DND-41 (cell line): Measurements from ENCODE around the gene ARFRP1.

Experiments
- ATAC-seq: fragments of 200-7000 bp; cut with Tn5 transposase; 3 replicates; pipeline ENCODE4 v1.9.1; 2021; ENCODE audit warnings: low read depth; ENCODE audit not compliant: insufficient read depth
- DNase-seq: peaks from one replicate; pipeline ENCODE4 v3.0.0-alpha.2; 2020
- H2AFZ ChIP-seq: 2 replicates; pipeline ENCODE4 v1.6.0; 2012; ENCODE audit warnings: low read depth, low read length
- H3K27ac ChIP-seq: 2 replicates; pipeline ENCODE4 v1.5.1; 2012; ENCODE audit warnings: low read length, inconsistent platforms
- H3K27me3 ChIP-seq: fragments of 200-600 bp; sonication (generic); 2 replicates; pipeline ENCODE4 v1.6.0; 2012; ENCODE audit warnings: low read length, mild to moderate bottlenecking, inconsistent platforms; ENCODE audit not compliant: insufficient read depth, poor library complexity
- H3K36me3 ChIP-seq: 2 replicates; pipeline ENCODE4 v1.5.1; 2012; ENCODE audit warnings: low read length, inconsistent platforms; ENCODE audit not compliant: insufficient read depth
- H3K4me1 ChIP-seq: 2 replicates; pipeline ENCODE4 v1.5.1; 2012; ENCODE audit warnings: mild to moderate bottlenecking, low read length; ENCODE audit not compliant: insufficient read depth
- H3K4me2 ChIP-seq: 2 replicates; pipeline ENCODE4 v1.6.0; 2012; ENCODE audit warnings: mild to moderate bottlenecking, moderate library complexity, low read length, inconsistent platforms; ENCODE audit not compliant: insufficient read depth
- H3K4me3 ChIP-seq, 2 experiments: fragments of 200-600 bp in 1 of 2; shearing (Covaris generic) in 1 of 2; 2 replicates each; pipeline ENCODE4 v1.5.1; 2012 to 2016; ENCODE audit warnings: inconsistent platforms in 2 of 2, low read length in 2 of 2, mild to moderate bottlenecking in 2 of 2, low read depth in 1 of 2, moderate library complexity in 1 of 2
- H3K79me2 ChIP-seq: 2 replicates; pipeline ENCODE4 v1.6.0; 2012; ENCODE audit warnings: low read length, inconsistent platforms; ENCODE audit not compliant: insufficient read depth
- H3K9ac ChIP-seq: 2 replicates; pipeline ENCODE4 v1.6.0; 2012; ENCODE audit warnings: low read depth, mild to moderate bottlenecking, inconsistent platforms, low read length, moderate library complexity
- H3K9me3 ChIP-seq: 2 replicates; pipeline ENCODE4 v1.5.1; 2012; ENCODE audit warnings: low read length, moderate library complexity, mild to moderate bottlenecking, inconsistent platforms; ENCODE audit not compliant: insufficient read depth, severe bottlenecking
- H4K20me1 ChIP-seq: 2 replicates; pipeline ENCODE4 v1.6.0; 2012; ENCODE audit warnings: low read length; ENCODE audit not compliant: insufficient read depth
- EZH2 ChIP-seq: IDR thresholded peaks from 3 replicates; pipeline ENCODE4 v1.6.1; 2012; ENCODE audit warnings: borderline replicate concordance, low read depth, mild to moderate bottlenecking, moderate library complexity, low read length, inconsistent platforms; ENCODE audit not compliant: severe bottlenecking
- TF ChIP-seq, protein P1 (sequence below): IDR thresholded peaks from 2 replicates; pipeline ENCODE4 v1.5.1; 2012; ENCODE audit warnings: borderline replicate concordance, low read length, moderate library complexity, mild to moderate bottlenecking; ENCODE audit not compliant: poor library complexity, severe bottlenecking; ENCODE audit errors: extremely low read depth

The ARFRP1 gene

DNA sequence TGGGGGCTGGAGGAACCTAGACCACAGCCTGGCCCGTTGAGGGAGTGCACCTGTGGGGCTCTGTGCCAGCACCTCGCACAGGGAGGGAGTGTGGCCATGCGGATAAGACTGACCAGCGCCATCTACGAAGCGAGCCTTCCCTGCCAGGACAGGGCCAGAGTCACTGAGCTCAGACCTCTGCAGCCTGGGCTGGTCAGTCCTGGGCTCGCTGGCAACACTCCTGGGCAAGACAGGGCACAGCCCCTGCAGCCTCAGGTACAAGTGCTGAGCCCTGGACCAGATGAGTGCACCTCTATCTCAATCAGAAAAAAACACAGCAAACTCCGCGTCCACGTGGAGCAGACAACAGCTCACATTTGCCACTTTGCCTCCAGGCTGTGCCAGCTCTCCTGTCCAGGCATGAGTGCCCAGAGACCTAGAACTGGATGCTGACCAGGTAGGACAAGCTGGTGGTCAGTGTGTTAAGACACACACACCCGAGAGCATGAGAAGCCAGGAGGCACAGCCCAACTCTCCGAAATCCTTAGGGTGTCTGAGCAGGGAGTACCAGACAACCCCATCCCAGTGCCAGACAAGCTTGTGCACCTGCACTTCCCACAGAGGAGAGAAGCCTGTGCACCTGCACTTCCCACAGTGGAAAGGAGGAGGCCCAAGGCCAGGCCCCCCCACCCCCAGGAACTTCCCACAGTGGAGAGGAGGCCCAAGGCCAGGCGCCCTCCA, 4.9 kb downstream of the ARFRP1 start:
- Histone ChIP-seq H3K27me3 (no peaks in the 10 kb centered on the region), H3K9me3 (no peaks in the 10 kb centered on the region), H3K36me3 (peaks cover 64% of the 10 kb centered on the region), H3K4me3 (no peak overlapping the region), H3K4me2 (no peak overlapping the region), H3K4me1 (peaks cover 20% of the 10 kb centered on the region), H3K27ac (no peak overlapping the region), H3K79me2 (peaks cover 34% of the 10 kb centered on the region), H2AFZ (no peak overlapping the region), H3K9ac (no peak overlapping the region), H4K20me1 (peaks cover 75% of the 10 kb centered on the region)
- TF ChIP-seq, protein P1, sequence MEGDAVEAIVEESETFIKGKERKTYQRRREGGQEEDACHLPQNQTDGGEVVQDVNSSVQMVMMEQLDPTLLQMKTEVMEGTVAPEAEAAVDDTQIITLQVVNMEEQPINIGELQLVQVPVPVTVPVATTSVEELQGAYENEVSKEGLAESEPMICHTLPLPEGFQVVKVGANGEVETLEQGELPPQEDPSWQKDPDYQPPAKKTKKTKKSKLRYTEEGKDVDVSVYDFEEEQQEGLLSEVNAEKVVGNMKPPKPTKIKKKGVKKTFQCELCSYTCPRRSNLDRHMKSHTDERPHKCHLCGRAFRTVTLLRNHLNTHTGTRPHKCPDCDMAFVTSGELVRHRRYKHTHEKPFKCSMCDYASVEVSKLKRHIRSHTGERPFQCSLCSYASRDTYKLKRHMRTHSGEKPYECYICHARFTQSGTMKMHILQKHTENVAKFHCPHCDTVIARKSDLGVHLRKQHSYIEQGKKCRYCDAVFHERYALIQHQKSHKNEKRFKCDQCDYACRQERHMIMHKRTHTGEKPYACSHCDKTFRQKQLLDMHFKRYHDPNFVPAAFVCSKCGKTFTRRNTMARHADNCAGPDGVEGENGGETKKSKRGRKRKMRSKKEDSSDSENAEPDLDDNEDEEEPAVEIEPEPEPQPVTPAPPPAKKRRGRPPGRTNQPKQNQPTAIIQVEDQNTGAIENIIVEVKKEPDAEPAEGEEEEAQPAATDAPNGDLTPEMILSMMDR: no peak
- no peak for TF ChIP-seq EZH2
- DNase-seq: no peak
- ATAC-seq: no peak

DNA sequence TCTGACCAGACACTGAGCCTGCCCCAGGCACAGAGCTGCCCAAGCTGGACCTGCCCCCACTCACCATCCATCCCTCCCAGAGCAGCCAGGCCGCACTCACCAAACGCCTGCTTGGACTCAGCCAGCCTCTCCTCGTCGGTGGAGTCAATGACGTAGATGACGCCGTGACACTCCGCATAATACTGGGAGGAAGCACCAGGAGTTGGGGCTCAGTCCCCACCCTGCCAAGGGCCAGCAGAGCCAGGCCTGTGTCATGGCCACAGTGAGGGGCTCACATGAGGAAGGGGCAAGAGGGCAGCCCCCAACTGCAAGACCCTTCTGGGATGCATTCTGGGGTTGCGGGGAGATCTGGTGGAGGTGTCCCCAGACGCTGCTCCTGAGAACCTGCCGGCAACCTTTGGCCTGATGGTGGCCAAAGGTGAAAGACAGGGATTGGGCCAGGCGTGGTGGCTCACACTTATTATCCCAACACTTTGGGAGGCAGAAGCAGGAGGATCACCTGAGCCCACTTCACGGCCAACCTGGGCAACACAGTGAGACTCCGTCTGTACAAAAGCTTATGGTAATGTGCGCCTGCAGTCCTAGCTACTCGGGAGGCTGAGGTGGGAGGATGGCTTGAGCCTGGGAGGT, 5.6 kb downstream of the ARFRP1 start:
- Histone ChIP-seq H2AFZ (no peak overlapping the region), H3K9me3 (no peaks in the 10 kb centered on the region), H3K4me3 (no peak overlapping the region), H3K4me2 (no peak overlapping the region), H3K9ac (no peak overlapping the region), H4K20me1 (peaks cover 80% of the 10 kb centered on the region), H3K27me3 (no peaks in the 10 kb centered on the region), H3K4me1 (peaks cover 20% of the 10 kb centered on the region), H3K27ac (no peak overlapping the region), H3K36me3 (peaks cover 71% of the 10 kb centered on the region), H3K79me2 (peaks cover 26% of the 10 kb centered on the region)
- no peak for ATAC-seq
- no peak for DNase-seq
- no peak for TF ChIP-seq EZH2
- TF ChIP-seq, protein P1: no peak

DNA sequence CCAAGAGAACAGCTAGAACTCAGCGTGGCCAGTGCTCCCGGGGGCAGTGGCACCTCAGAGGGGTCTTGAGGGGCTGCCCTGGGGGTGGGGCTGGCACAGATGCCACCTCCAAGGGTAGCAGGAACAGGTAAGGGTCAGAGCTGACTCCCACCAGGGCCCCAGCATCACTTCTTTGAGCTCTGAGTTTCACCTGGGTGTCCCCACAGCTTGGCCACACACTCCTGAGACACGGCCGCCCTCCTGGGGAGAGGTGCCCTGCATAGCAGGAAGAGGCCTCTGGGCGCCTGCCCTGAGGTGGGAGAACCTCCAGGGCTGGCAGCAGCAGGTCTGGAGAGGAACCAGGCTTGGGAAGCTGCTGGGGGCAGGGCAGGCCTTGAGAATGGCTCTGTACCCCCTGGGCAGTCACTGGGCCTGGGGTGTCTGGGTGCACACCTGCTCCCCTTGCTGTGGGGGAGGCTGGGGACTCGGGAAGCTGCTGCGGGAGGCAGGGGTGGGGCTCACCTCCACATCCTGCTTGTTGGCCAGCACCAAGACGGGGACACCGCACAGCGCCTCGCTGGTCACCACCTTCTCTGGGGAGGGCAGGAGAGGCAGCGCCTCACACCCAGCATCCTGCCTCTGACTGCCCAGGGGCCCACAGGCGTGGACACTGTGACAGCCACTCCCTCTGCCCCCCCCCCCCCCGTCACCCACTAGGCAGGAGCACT, 6.3 kb downstream of the ARFRP1 start:
- H3K4me2 ChIP-seq: no peak overlapping the region
- H3K79me2 ChIP-seq: peaks cover 20% of the 10 kb centered on the region
- H3K4me3 ChIP-seq: no peak overlapping the region
- DNase-seq: no peak
- TF ChIP-seq, protein P1: no peak
- no peak for TF ChIP-seq EZH2
- no peak overlapping the region for H2AFZ ChIP-seq
- peaks cover 75% of the 10 kb centered on the region for H4K20me1 ChIP-seq
- ATAC-seq: no peak
- H3K9me3 ChIP-seq: no peaks in the 10 kb centered on the region
- H3K9ac ChIP-seq: no peak overlapping the region
- H3K36me3 ChIP-seq: peaks cover 70% of the 10 kb centered on the region
- H3K27me3 ChIP-seq: no peaks in the 10 kb centered on the region
- H3K4me1 ChIP-seq: peaks cover 13% of the 10 kb centered on the region
- H3K27ac ChIP-seq: no peak overlapping the region
